Nephron progenitor cell (in vitro differentiated cells): ENCODE measurements around the gene POLR1H.

Experiments
- DNase-seq: peaks from one replicate; pipeline ENCODE4 v3.0.0; 2021
- H3K27ac Mint-ChIP-seq: 2 replicates; pipeline ENCODE4 v1.8.0; 2021; ENCODE audit warnings: mild to moderate bottlenecking, moderate library complexity, mixed read lengths
- H3K27me3 Mint-ChIP-seq: 2 replicates; pipeline ENCODE4 v1.8.0; 2021; ENCODE audit warnings: mild to moderate bottlenecking, low read depth, mixed read lengths; ENCODE audit not compliant: poor library complexity
- H3K36me3 Mint-ChIP-seq: 2 replicates; pipeline ENCODE4 v1.8.0; 2021; ENCODE audit warnings: low read depth, mixed read lengths
- H3K4me1 Mint-ChIP-seq: 2 replicates; pipeline ENCODE4 v1.8.0; 2021; ENCODE audit warnings: mixed read lengths
- H3K4me3 Mint-ChIP-seq: 2 replicates; pipeline ENCODE4 v1.8.0; 2021; ENCODE audit warnings: mild to moderate bottlenecking, moderate library complexity, mixed read lengths
- H3K9me3 Mint-ChIP-seq: 2 replicates; pipeline ENCODE4 v1.8.0; 2021; ENCODE audit warnings: mild to moderate bottlenecking, moderate library complexity, mixed read lengths
- CTCF ChIP-seq: fragments of 200-600 bp; sonication (generic); IDR thresholded peaks from 2 replicates; pipeline ENCODE4 v1.5.0; 2021; ENCODE audit warnings: antibody characterized with exemption

POLR1H gene

GRCh38 chr6:30111266-30111856 lies 50.3 kb downstream of the POLR1H start:
- no peak overlapping the region for H3K27ac Mint-ChIP-seq
- no peaks in the 10 kb centered on the region for H3K36me3 Mint-ChIP-seq
- no peaks in the 10 kb centered on the region for H3K9me3 Mint-ChIP-seq
- TF ChIP-seq CTCF = no peak
- no peaks in the 10 kb centered on the region for H3K4me1 Mint-ChIP-seq
- peaks cover 95% of the 10 kb centered on the region for H3K27me3 Mint-ChIP-seq
- no peak for DNase-seq
- H3K4me3 Mint-ChIP-seq = no peak overlapping the region

GRCh38 chr6:30112402-30112994 lies 51.4 kb downstream of the POLR1H start:
- Mint-ChIP-seq H3K4me3 (no peak overlapping the region), H3K27me3 (peaks cover 88% of the 10 kb centered on the region), H3K4me1 (no peaks in the 10 kb centered on the region), H3K9me3 (no peaks in the 10 kb centered on the region), H3K27ac (no peak overlapping the region), H3K36me3 (no peaks in the 10 kb centered on the region)
- TF ChIP-seq CTCF = no peak
- DNase-seq = no peak

GRCh38 chr6:30113003-30113759 lies 52.1 kb downstream of the POLR1H start, which contains the start of gene TRIM31:
Gene TRIM31 (minus strand): TSS chr6:30113090. CDS start chr6:30112805, 285 bp downstream.
- Mint-ChIP-seq H3K36me3 (no peaks in the 10 kb centered on the region), H3K27me3 (peaks cover 87% of the 10 kb centered on the region), H3K4me1 (no peaks in the 10 kb centered on the region), H3K27ac (no peak within 1 kb of the TSS), H3K4me3 (no peak within 1 kb of the TSS), H3K9me3 (no peaks in the 10 kb centered on the region)
- TF ChIP-seq CTCF = no peak
- no peak for DNase-seq

GRCh38 chr6:30113841-30114240 lies 52.8 kb downstream of the POLR1H start:
- Mint-ChIP-seq H3K27me3 (peaks cover 83% of the 10 kb centered on the region), H3K36me3 (no peaks in the 10 kb centered on the region), H3K27ac (no peak overlapping the region), H3K4me1 (no peaks in the 10 kb centered on the region), H3K4me3 (no peak overlapping the region), H3K9me3 (no peaks in the 10 kb centered on the region)
- TF ChIP-seq CTCF = no peak
- no peak for DNase-seq
